Natural killer cell treated with Interleukin-12 subunit alpha and Interleukin-12 subunit beta and Interleukin-15 and Interleukin-18, amount 100 ng/mL, for 72 hours (primary cell): Measurements from ENCODE around the gene AVPI1. TPM values are rescaled to one million over a fixed set of nuclear protein-coding genes. Genes with fewer than 3 reads are reported as not detected.

Experiments used
- ATAC-seq, 2 donors: fragments of 150-1000 bp; cut with Tn5 transposase in 1 of 2; sonication (Bioruptor Pico), chemical (Tn5 transposase) in 1 of 2; 2 replicates each; pipeline ENCODE4 v1.10.0; 2021
- DNase-seq: peaks from one replicate; pipeline ENCODE4 v3.0.0; 2022; ENCODE audit warnings: low spot score
- H3K27ac Mint-ChIP-seq, 2 donors: 1 replicate in 1 of 2; 2 replicates in 1 of 2; pipeline ENCODE4 v1.8.0; 2022; ENCODE audit warnings: mixed read lengths in 2 of 2, mild to moderate bottlenecking in 1 of 2, moderate library complexity in 1 of 2
- H3K27me3 Mint-ChIP-seq, 2 donors: 1 replicate in 1 of 2; 2 replicates in 1 of 2; pipeline ENCODE4 v1.8.0; 2022; ENCODE audit warnings: mixed read lengths in 2 of 2
- H3K36me3 Mint-ChIP-seq: one replicate; pipeline ENCODE4 v1.8.0; 2022; ENCODE audit warnings: mixed read lengths
- H3K4me1 Mint-ChIP-seq, 2 donors: 1 replicate in 1 of 2; 2 replicates in 1 of 2; pipeline ENCODE4 v1.8.0; 2022; ENCODE audit warnings: low read depth in 2 of 2, mixed read lengths in 2 of 2, mild to moderate bottlenecking in 1 of 2
- H3K4me3 Mint-ChIP-seq: one replicate; pipeline ENCODE4 v1.8.0; 2022; ENCODE audit warnings: mixed read lengths
- H3K9me3 Mint-ChIP-seq: 2 replicates; pipeline ENCODE4 v1.8.0; 2022; ENCODE audit warnings: mixed read lengths
- total RNA-seq, 2 donors: library from RNA; stranded (reverse); gene quantifications; one replicate each; pipeline ENCODE4 v1.2.3, GENCODE V29; 2022

Gene AVPI1
- total RNA-seq, 2 donors from 2014 or later = 0.45 to 0.89 TPM

DNA sequence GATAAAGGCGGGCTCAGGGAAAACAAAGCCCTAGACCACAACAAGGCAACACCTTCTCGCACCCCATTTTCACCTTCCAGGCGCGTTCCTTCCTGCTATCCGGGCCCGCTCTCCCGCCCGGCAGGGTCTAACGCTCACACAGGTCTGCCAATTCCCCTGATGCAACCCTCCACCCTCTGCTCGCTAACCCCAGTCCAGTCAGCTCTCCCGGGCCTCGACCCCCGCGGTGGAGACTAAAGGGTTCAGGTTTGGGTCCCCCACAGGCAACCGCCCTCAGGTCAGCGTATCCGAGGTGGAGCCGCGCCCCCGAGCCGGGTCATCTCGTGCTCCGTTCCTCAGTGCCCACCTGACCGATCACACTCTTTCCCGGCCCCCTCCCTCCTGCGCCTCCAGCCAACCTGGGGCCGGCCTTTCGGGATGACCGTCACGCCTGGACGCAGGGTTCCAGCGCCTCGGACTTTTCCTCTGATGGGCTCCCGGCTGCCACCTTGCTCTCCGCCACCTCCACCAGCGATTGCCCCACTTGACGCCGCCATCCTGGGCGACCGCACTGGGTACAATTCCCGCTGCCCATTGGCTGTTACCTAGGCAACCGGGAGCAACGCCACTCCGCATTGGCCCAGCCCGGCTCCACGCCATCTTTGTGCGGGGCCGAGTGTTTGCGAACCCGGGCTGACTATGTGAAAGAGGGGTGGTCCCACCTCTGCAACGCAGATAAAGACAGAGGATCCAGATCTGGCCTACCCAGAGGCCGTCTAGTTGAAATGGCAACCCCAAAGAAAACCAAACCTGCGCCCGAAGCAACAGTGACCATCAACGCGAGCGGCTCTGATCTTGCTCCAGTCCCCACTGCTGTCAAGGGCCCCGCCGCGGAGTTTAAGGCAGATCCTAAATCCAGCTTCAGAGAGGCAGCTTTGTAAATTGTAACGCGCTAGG is 53.8 kb downstream of the AVPI1 start, which contains the start of gene MORN4:
Gene MORN4, minus strand, starts transcription at position 552 of the 936 bp plus-strand sequence. CDS start 13,847 bp downstream, outside the sequence.
- Mint-ChIP-seq H3K27ac (peak within 1 kb of the TSS; percentile 74 to 89), H3K36me3 (no peaks in the 10 kb centered on the region), H3K4me3 (peak within 1 kb of the TSS; percentile 92), H3K4me1 (peaks cover 12 to 16% of the 10 kb centered on the region in 2 donors), H3K9me3 (no peaks in the 10 kb centered on the region), H3K27me3 (no peaks in the 10 kb centered on the region)
- peak; percentile 100 for ATAC-seq
- peak; percentile 93 for DNase-seq

DNA sequence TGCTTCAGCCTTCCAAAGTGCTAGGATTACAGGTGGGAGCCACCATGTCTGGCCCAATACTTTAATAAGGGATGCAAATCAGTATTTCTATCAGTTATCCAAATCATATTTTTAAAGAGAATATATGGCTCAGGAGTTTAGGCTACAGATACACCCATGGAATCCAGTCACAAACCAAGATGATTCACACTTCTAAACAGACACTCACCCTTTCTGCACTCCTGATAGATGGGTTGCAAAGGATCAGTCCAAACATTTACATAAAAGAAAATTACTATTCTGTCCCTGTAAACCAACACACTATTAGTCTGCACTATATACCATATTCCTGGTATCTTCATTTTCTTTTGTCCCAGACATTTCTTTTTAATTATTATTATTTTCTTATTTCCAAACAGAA is 55.9 kb downstream of the AVPI1 start:
- Mint-ChIP-seq H3K27me3 (no peaks in the 10 kb centered on the region), H3K4me1 (peaks cover 12 to 16% of the 10 kb centered on the region in 2 donors), H3K4me3 (no peak overlapping the region), H3K36me3 (no peaks in the 10 kb centered on the region), H3K9me3 (no peaks in the 10 kb centered on the region), H3K27ac (no peak overlapping the region)
- DNase-seq = no peak
- no peak for ATAC-seq

DNA sequence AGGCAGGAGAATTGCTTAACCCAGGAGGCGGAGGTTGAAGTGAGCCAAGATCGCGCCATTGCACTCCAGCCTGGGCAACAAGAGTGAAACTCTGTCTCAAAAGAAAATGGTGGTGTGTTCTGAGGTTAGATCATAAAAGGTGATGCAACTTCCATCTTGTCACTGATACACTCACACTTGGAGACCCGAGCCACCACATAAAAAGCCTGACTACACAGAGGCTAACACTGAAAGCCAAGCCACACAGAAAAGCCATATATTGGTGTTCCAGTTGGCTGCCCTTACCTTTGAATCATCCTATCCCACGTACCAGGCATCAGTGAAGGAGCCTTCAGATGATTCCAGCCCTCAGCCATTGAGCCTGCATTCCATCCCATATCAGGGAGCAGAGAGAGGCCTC is 57.8 kb downstream of the AVPI1 start:
- ATAC-seq (no peak), DNase-seq (no peak)
- H3K4me1 Mint-ChIP-seq = peaks cover 12 to 16% of the 10 kb centered on the region in 2 donors
- H3K27me3 Mint-ChIP-seq = no peaks in the 10 kb centered on the region
- H3K4me3 Mint-ChIP-seq = no peak overlapping the region
- H3K36me3 Mint-ChIP-seq = no peaks in the 10 kb centered on the region
- H3K9me3 Mint-ChIP-seq = no peaks in the 10 kb centered on the region
- H3K27ac Mint-ChIP-seq = no peak overlapping the region

DNA sequence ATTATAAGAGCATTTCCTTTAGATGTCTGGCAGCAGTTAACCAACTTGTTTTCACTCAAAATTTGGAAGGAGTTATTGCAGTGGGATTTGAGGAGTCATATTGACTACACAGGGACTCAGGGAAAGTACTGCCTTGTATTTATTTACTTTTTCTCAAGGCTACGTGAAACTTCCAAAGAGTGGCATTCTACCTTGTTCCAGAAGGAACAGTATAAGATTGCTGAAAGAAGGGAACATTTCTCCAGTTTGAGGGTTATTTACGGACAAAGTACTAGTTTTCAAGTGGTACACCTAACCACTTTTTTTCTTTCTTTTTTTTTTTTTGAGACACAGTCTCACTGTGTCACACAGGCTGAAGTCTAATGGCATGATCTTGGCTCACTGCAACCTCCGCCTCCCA is 58.8 kb downstream of the AVPI1 start:
- H3K27me3 Mint-ChIP-seq = no peaks in the 10 kb centered on the region
- no peak overlapping the region for H3K27ac Mint-ChIP-seq
- H3K9me3 Mint-ChIP-seq = no peaks in the 10 kb centered on the region
- H3K36me3 Mint-ChIP-seq = no peaks in the 10 kb centered on the region
- ATAC-seq = no peak
- H3K4me1 Mint-ChIP-seq = peaks cover 5 to 7% of the 10 kb centered on the region in 2 donors
- DNase-seq = no peak
- no peak overlapping the region for H3K4me3 Mint-ChIP-seq

DNA sequence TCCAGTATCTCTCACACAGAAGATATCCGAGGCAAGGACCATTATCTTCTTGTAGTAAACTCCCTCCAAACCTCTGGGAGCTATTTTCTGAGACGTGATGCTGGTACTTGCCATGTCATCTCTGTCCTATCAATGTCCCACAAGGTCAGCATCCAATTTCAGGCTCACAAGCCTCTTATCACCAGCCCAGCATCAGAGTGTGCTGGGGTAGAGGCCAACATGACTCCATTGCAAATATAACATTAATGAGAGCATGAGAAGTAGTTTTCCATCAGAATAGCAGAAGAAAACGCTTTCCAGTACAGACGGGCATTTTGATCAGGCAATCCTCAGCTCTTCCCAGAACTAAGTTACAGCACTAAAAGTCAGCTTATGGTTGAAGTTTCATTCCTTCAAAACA is 59.3 kb downstream of the AVPI1 start:
- DNase-seq = no peak
- H3K36me3 Mint-ChIP-seq = no peaks in the 10 kb centered on the region
- ATAC-seq = no peak
- no peaks in the 10 kb centered on the region for H3K9me3 Mint-ChIP-seq
- no peak overlapping the region for H3K4me3 Mint-ChIP-seq
- peaks cover 2 to 3% of the 10 kb centered on the region in 2 donors for H3K4me1 Mint-ChIP-seq
- no peaks in the 10 kb centered on the region for H3K27me3 Mint-ChIP-seq
- no peak overlapping the region for H3K27ac Mint-ChIP-seq

Other genes starting within 250 kb of the AVPI1 start
- gene EXOSC1, start 241.2 kb downstream of the AVPI1 start, total RNA-seq = 10 to 100 TPM; 51.0 to 64.5 TPM
- gene ZDHHC16, start 241.1 kb downstream of the AVPI1 start, total RNA-seq = 10 to 100 TPM; 43.6 to 61.2 TPM
- 10 to 100 TPM; 66.3 to 95.6 TPM for gene MMS19, start 188.8 kb downstream of the AVPI1 start, total RNA-seq
- 1 to 10 TPM; 3.3 to 5.6 TPM for gene UBTD1, start 188.3 kb downstream of the AVPI1 start, total RNA-seq
- gene ANKRD2, start 114.5 kb downstream of the AVPI1 start, total RNA-seq = not detected
- not detected for gene HOGA1, start 102.9 kb downstream of the AVPI1 start, total RNA-seq
- not detected for gene C10orf62, start 97.5 kb downstream of the AVPI1 start, total RNA-seq
- 1 to 10 TPM; 1.6 to 2.7 TPM for gene MORN4, start 53.7 kb downstream of the AVPI1 start, total RNA-seq
- gene PI4K2A, start 46.6 kb downstream of the AVPI1 start, total RNA-seq = 10 to 100 TPM; 16.2 to 22.8 TPM
- gene MARVELD1, start 26.5 kb upstream of the AVPI1 start, total RNA-seq = under 1 TPM in 1 of 2 donors, not detected in 1; 0.75 TPM
- 10 to 100 TPM; 34.9 to 59.6 TPM for gene ZFYVE27, start 49.9 kb upstream of the AVPI1 start, total RNA-seq
- not detected for gene SFRP5, start 84.8 kb upstream of the AVPI1 start, total RNA-seq
- 1 to 10 TPM; 1.8 to 2.8 TPM for gene GOLGA7B, start 162.6 kb upstream of the AVPI1 start, total RNA-seq